Fibroblast of villous mesenchyme (primary cell): Measurements from ENCODE around the gene BLOC1S4. TPM values are rescaled to one million over a fixed set of nuclear protein-coding genes. Genes with fewer than 3 reads are reported as not detected.
A peak's percentile ranks its signal among the peaks of the same experiment; 100 is the strongest.

ENCODE experiments used
- DNase-seq: peaks from one replicate; pipeline ENCODE4 v3.0.0-alpha.2; 2010; ENCODE audit warnings: low read depth
- H3K4me3 ChIP-seq: 2 replicates; pipeline ENCODE4 v1.5.1; 2011; ENCODE audit warnings: low read depth, mild to moderate bottlenecking, low read length
- total RNA-seq: library from RNA; depleted of rRNA; stranded (reverse); fragments of >200 nt; gene quantifications from 2 replicates; pipeline ENCODE4 v1.2.3, GENCODE V29; 2012
- TF ChIP-seq, protein P1 (sequence below): IDR thresholded peaks from 2 replicates; pipeline ENCODE4 v1.5.1; 2012; ENCODE audit warnings: low read depth, mild to moderate bottlenecking, low read length; ENCODE audit not compliant: insufficient read depth

The BLOC1S4 gene
- total RNA-seq, 1 donor: 10.4 TPM

DNA sequence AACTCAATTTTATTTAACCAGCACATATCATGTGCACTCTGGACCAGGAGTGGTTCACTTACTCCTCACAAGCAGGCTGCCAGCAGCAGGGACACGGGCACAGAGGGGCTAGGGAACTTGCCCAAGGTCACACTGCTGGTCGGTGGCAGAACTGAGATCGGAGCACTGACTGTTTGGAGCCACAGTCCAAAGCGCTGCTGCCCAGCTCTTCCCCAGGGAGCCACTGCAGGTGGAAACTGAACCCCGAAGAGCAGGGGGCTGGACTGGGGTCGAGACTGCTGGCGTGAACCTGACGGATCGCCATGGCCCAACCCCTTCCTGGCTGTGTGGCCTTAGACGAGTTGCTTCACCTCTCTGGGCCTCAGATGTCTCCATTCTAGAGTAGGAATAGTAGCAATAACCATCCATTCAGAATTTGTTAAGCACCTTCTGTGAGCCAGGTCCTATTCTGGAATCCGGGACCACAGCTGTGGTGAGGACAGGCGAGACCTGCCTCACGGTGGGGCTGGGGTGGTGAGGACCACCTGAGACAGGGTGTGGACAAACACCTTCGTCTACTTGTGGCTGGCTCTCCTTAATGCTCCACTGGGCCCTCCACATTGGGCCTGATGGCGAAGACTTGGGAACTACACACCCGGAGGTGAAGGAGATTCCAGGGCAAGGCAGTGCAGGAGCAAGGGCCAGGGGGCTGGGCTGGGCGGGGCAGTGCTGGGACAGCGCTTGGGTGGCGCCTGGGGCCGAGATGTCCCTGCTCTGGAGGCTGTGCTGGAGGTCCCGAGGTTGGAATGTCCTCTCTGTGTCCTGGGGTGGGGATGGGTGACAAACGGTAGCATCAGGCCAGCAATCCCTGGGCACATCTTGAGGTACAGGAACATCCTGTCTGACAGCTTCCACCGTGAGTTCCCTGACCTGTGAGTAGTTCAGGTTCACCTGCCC lies 34.6 kb downstream of the BLOC1S4 start:
- no peak overlapping the region for H3K4me3 ChIP-seq
- TF ChIP-seq, protein P1, sequence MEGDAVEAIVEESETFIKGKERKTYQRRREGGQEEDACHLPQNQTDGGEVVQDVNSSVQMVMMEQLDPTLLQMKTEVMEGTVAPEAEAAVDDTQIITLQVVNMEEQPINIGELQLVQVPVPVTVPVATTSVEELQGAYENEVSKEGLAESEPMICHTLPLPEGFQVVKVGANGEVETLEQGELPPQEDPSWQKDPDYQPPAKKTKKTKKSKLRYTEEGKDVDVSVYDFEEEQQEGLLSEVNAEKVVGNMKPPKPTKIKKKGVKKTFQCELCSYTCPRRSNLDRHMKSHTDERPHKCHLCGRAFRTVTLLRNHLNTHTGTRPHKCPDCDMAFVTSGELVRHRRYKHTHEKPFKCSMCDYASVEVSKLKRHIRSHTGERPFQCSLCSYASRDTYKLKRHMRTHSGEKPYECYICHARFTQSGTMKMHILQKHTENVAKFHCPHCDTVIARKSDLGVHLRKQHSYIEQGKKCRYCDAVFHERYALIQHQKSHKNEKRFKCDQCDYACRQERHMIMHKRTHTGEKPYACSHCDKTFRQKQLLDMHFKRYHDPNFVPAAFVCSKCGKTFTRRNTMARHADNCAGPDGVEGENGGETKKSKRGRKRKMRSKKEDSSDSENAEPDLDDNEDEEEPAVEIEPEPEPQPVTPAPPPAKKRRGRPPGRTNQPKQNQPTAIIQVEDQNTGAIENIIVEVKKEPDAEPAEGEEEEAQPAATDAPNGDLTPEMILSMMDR: no peak
- no peak for DNase-seq

DNA sequence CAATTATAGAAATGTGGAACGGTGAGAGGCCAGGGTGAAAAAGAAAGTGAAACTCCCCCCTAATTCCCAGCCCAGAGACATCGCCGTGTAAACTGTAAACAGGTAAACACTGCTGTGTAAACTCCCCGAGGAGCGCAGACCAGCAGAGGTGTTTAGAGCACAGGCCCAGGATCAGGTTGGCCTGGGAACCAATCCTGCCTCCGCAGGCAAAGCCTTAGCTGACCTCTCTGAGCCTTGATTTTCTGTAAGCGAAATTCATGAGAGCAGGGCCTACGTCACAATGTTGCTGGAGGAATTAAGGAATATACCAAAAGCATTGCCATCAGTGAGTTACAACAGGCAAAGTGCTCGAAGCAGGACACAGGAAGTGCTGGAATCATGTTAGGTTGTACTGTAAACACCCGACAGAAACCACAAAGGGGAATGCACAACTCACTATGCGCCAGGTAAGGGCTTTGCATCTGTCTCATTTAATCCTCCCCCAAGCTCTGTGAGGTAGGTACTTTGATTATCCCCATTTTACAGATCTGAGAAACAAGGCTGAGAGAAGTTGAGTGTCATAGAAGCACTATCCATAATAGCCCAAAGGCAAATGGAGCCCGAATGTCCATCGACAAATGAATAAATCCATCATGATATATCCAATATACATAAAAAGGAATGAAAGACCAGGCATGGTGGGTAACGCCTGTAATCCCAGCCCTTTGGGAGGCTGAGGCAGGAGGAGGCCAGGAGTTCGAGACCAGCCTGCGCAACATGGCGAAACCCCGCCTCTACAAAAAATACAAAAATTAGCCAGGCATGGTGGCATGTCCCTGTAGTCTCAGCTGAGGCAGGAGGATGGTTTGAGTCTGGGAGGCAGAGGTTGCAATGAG lies 35.9 kb downstream of the BLOC1S4 start:
- TF ChIP-seq, protein P1: no peak
- peak; percentile 22 for DNase-seq
- H3K4me3 ChIP-seq: no peak overlapping the region

DNA sequence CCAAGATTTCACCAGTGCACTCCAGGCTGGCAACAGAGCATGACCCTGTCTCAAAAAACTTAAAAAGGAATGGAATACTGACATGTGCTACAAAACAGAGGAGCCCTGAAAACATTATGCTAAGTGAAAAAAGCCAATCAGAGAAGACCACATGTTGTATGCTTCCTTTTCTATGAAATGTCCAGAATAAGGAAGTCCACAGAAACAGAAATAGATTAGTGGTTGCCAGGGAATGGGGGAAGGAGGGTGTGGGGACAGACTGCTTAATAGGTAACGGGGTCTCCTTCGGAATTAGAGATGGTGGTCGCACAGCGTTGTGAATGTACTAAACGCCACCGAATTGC lies 36.5 kb downstream of the BLOC1S4 start:
- TF ChIP-seq, protein P1: no peak
- H3K4me3 ChIP-seq: no peak overlapping the region
- no peak for DNase-seq

DNA sequence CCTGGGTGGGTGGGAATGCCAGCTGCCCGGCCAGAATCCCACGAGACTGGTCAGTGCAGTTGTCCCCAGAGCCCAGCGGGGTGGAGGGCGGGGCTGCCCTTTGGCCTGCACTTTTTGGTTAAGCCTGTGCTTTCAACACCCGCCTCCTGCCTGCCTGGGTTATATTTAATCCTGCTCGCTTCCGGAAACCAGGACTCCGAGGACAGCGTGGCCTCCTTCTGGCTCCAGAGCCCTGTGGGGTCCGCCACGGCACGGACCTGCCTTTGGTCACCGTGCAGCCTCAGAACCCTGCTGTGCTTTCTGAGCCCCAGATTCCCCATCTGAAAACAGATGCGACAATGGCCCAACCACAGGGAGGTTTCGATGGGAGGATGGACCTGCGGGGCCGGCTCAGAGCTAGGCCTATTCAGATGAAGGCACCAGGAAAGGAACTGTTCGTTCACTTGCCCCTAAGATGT lies 37.2 kb downstream of the BLOC1S4 start:
- no peak overlapping the region for H3K4me3 ChIP-seq
- DNase-seq: no peak
- TF ChIP-seq, protein P1: no peak

DNA sequence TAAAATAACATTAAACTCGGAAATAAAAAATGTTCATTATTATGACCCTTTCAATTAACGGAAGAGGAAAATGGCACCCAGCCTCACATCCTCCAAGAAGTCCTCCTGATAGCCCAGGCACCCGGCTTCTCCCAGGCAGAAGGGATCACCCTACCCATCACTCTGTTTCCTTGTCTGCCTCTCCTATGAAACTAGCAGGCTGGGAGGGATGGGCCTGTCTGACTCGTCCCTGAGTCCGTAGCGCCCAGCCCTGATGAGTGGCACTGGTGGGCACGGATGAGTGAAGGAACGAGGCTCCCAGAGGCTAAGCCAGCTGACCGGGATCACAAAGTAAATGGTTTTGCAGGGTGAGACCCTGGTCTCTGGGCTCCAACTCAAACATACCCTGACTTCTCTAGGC lies 37.9 kb downstream of the BLOC1S4 start:
- H3K4me3 ChIP-seq: no peak overlapping the region
- DNase-seq: no peak
- TF ChIP-seq, protein P1: no peak

DNA sequence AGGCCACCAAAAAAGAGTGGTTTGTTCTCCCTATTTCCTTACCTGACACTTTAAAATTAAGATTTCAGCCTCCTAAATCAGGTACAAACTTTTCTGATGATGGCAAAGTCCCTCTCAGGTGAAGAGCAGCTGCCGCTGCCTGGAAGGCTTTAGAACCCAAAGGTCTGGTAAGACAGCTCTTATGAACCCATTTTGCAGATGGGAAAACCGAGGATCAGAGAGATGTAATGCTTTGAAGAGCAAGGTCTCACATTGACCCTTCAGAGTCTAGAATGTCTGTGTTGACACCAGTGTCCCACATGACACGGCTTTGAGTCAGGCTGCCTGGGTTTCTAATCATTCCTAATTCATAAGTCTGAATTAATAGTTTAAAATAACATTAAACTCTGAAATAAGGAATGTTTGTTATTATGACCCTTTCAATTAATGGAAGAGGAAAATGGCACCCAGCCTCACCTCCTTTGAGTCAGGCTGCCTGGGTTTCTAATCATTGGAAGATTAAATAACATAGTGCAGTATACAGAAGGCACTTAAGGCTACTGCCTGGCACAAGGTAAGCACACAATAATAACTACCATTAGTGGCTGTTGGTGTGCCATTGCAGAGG lies 38.6 kb downstream of the BLOC1S4 start:
- no peak for DNase-seq
- TF ChIP-seq, protein P1: no peak
- no peak overlapping the region for H3K4me3 ChIP-seq
